Right lobe of liver (tissue), 4 donors: ENCODE results near the gene PHLDB2.

Experiments used
- POLR2A ChIP-seq: fragments of 450-650 bp; IDR thresholded peaks from one replicate; pipeline ENCODE4 v1.6.1; 2017; ENCODE audit warnings: antibody characterized with exemption, mild to moderate bottlenecking
- TF ChIP-seq, protein P1 (sequence below), 4 donors: fragments of 200-600 bp in 3 of 4; fragments of 450-650 bp in 1 of 4; IDR thresholded peaks; one replicate each; pipeline versions ENCODE4 v1.5.1 to v1.8.0; 2016 to 2022; ENCODE audit warnings: antibody characterized with exemption in 4 of 4, mild to moderate bottlenecking in 2 of 4
- donor health status: DM: no; HTN: no; CAD: no.
- donor health status: DM: no; HTN: no; CAD: no.
- donor health status: DM: no; HTN: yes; CAD: no.

DNA sequence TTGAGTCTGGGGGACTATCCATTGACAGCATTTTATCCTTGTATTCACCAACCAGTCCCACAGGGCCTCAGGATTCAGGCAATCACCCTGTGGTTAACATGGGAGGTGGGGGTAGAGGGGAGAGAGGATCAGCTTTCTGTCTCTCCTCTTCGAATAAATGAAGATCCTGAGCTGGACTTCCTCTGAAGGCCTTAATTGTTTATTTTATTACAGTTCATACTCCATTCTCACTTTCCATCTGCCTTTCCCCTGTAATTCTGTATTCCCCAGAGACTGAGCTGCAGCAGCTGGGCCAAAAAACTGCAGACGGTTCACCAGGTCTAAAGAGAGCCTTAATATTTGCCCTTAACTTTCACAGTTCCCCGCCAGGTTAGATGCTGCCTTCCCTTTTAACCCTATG is 151.6 kb downstream of the PHLDB2 start:
- TF ChIP-seq, protein P1, sequence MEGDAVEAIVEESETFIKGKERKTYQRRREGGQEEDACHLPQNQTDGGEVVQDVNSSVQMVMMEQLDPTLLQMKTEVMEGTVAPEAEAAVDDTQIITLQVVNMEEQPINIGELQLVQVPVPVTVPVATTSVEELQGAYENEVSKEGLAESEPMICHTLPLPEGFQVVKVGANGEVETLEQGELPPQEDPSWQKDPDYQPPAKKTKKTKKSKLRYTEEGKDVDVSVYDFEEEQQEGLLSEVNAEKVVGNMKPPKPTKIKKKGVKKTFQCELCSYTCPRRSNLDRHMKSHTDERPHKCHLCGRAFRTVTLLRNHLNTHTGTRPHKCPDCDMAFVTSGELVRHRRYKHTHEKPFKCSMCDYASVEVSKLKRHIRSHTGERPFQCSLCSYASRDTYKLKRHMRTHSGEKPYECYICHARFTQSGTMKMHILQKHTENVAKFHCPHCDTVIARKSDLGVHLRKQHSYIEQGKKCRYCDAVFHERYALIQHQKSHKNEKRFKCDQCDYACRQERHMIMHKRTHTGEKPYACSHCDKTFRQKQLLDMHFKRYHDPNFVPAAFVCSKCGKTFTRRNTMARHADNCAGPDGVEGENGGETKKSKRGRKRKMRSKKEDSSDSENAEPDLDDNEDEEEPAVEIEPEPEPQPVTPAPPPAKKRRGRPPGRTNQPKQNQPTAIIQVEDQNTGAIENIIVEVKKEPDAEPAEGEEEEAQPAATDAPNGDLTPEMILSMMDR (IDR thresholded peaks at IDR 0.05), result no peak
- TF ChIP-seq POLR2A, result no peak
